Adipose tissue (tissue), 3 donors: Measurements from ENCODE around the gene HS3ST4. TPM values are rescaled to one million over a fixed set of nuclear protein-coding genes. Genes with fewer than 3 reads are reported as not detected.

Source experiments
- H3K27ac ChIP-seq: one replicate; pipeline ENCODE4 v1.5.1; 2013; ENCODE audit warnings: low read depth, low read length
- WGBS, 3 donors: extraction: QIAGEN DNeasy Blood & Tissue Kit; methylation state at CpG; one replicate each; pipeline ENCODE4 v1.1.7; 2013; 5-methylcytosine and 5-hydroxymethylcytosine counted together
- polyA plus RNA-seq, 3 donors: library from polyadenylated mRNA; stranded (reverse); fragments of 200-250 nt; gene quantifications; one replicate each; pipeline ENCODE4 v1.2.3, GENCODE V29; 2013
- donor health status: healthy with polysubstance abuse.
- donor health status: Bipolar disorder and iron deficiency.
- donor health status: healthy.

The HS3ST4 gene
- polyA plus RNA-seq, 3 donors, result 0.09 TPM; not detected in 2

DNA sequence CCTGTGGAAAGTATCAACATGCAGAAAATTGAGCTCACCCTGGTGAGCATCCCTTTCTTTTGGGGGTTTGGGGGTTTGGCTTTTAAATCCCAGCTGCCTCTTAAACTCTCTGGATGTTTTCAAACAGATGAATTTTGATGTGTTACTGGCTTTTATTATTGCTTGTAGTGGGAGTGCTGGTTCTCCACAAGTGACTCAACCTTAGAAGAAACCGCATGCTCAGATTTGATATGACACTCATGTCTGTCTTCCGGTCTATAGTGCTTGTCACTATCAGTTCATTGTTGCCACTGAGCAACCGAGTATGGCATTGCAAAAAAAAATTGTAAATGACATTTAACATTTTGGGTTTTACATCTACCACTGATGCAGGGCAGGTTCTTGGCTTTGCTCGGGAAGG, 104.5 kb downstream of the HS3ST4 start:
- no peak overlapping the region for H3K27ac ChIP-seq
- 70 to 85% (median 78%) methylated on average over 4 of the region's 4 CpGs for WGBS, 3 donors

DNA sequence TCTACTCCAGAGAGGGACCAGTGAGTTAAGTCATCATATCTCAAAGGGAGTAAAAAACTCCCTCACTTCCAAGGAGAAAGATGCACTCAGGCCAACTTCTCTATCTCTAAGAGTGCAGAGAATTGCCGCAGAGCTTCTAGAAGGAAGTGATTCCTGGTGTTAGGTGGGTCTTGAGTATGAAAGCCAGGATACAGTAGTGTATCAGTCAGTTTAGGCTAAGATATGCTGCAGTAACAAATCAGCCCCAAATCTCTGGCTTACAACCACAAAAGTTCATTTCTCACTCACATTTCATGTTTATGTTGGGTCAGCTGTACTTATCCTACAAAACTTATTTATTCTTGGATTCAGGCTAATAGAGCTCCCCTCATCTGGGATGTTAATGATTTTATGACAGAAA, 106.3 kb downstream of the HS3ST4 start:
- 93 to 100% (median 95%) methylated on average over 1 of the region's 1 CpG for WGBS, 3 donors
- H3K27ac ChIP-seq, result no peak overlapping the region

DNA sequence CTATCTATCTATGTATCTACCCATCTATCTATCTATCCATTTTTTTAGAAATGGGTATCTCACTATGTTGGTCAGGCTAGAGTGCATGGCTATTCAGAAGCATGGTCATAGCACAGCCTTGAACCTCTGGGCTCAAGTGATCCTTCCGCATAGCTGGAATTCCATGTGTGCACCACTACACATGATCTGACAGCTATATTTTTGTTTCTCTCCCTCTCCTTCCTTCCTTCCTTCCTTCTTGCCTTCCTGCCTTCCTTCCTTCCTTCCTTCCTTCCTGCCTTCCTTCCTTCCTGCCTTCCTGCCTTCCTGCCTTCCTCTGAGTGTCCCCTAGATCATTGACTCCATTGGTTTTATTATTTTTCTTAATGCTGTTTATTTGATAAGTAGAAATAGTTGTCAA, 108.1 kb downstream of the HS3ST4 start:
- no peak overlapping the region for H3K27ac ChIP-seq
- WGBS, 3 donors, result 89 to 94% (median 90%) methylated on average over 1 of the region's 1 CpG

DNA sequence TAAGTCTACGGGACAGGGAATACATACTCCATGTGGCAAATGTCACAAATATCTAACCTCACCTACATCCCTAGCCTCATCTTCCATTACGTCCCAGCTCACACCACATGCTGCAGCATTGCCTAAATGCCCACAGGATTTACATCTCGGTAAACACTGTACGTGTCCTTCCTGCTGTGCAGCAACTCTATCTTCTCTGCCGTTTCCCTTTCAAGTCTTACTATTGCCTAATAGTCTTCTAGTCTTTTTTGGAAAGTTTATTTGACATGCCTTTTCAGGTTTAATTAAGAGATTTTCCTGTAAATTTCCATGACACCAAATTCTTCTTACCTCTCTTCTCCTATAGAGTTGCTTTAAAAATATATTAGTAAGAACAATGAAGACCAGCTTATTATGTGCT, 120.5 kb downstream of the HS3ST4 start:
- WGBS, 3 donors, result 74 to 78% (median 78%) methylated on average over 5 of the region's 5 CpGs
- no peak overlapping the region for H3K27ac ChIP-seq

DNA sequence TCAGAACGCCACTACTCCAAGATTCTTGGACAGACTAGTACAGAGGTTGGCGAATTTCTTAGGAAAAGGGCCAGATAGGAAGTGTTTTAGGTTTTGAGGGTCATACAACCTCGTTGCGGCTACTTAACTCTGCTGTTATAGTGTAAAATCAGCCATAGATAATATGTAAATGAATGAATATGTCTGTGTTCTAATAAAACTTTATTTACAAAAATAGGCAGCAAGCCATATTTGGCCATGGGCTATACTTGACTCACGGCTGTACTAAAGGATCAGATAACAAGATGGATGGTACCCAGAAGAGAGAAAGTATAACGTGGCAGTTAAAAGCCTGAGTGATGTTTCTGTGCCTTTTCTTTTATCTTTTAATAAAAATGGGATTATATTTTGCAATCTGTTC, 125.5 kb downstream of the HS3ST4 start:
- no peak overlapping the region for H3K27ac ChIP-seq
- WGBS, 3 donors, result 71 to 78% (median 74%) methylated on average over 6 of the region's 6 CpGs

DNA sequence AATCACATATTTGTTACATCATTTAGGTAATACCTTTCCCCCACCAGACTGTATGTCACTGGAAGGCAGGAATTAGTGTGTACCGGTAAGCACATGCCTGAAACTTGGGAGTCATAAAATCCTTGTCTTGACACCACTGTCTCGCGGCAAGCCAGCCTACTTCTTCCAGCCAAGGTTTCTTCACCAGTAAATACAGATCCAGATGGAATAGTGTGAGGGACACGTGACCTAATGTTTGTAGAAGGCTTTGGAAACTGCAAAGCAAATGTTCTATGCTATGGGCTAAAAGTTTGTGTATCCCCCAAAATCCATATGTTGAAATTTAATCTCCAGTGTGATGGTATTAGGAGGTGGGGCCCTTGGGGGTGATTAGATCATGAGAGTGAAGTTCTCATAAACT, 126.1 kb downstream of the HS3ST4 start:
- WGBS, 3 donors, result 82 to 88% (median 86%) methylated on average over 4 of the region's 4 CpGs
- no peak overlapping the region for H3K27ac ChIP-seq

DNA sequence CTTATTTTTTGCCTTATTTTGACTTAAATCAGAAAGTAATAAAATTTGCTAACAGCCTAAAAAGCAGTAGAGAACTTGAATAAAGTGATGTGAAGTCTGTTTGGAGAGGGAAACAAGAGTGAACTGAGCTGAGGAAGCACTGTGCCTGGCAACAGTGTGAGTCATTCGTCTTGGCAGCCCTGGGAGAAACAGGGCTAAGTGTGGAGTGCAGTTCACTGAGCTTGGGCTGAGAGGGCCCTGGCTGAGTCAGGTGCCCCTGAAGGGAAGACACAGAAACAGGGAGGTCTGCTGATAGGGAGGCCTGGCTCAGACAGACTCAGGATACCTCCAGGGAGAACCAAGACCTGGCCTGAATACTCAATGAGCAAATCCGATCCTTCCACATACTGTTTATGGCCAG, 132.1 kb downstream of the HS3ST4 start:
- H3K27ac ChIP-seq, result no peak overlapping the region
- WGBS, 3 donors, result 52 to 80% (median 66%) methylated on average over 2 of the region's 2 CpGs

DNA sequence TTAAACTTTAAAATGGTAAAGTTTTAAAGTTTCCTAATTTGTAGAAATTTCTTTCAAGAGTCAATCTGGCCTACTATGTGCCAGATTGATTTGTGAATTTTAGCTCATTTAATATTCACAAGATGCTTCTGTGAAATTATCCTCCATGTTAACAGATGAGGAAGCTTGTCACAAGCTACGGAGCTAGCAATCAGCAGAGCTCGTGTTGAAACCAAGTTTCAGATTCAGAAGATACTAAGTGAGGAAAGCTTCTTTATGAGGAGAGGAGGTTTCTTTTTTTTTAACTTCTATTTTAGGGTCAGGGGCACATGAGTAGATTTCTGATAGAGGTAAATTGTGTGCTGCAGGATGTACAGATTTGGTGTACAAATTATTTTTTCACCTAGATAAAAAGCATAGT, 135.9 kb downstream of the HS3ST4 start:
- 45 to 66% (median 54%) methylated on average over 2 of the region's 2 CpGs for WGBS, 3 donors
- no peak overlapping the region for H3K27ac ChIP-seq

DNA sequence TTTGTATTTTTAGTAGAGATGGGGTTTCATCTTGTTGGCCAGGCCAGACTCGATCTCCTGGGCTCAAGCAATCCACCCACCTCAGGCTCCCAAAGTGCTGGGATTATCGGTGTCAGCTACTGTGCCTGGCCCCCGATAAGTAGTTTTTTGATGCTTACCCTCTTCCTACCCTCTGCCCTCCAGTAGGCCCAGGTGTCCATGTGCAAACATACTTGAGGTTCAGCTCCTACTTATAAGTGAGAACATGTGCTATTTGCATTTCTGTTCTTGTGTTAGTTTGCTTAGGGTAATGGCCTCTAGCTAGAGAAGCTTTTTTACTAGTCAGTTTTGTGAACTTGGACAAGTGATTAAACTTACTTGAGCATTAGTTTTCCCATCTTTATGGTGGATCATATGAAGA, 136.8 kb downstream of the HS3ST4 start:
- WGBS, 3 donors, result 88 to 97% (median 97%) methylated on average over 3 of the region's 3 CpGs

DNA sequence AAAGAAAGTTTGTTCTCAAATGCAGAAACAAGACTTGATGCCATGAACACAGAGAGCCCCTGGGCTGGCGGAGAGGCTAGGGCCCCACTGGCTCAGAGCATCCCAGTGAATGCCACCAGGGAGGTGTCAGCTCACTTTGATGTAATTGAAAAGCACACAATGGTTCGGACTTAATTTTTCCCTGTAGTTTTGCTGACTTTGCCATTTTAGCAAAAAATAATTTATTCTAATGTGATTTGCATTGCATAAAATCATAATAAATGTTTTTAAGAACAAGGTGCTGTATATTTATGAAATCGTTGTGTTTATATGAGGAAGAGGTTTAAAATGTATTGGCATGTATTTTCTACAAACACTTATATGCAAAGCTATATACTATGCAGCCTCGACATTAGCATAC, 140.5 kb downstream of the HS3ST4 start:
- WGBS, 3 donors, result 76 to 86% (median 84%) methylated on average over 4 of the region's 4 CpGs

More for the DNA sequence above, 136.8 kb downstream of the HS3ST4 start:
- no peak overlapping the region for H3K27ac ChIP-seq

DNA sequence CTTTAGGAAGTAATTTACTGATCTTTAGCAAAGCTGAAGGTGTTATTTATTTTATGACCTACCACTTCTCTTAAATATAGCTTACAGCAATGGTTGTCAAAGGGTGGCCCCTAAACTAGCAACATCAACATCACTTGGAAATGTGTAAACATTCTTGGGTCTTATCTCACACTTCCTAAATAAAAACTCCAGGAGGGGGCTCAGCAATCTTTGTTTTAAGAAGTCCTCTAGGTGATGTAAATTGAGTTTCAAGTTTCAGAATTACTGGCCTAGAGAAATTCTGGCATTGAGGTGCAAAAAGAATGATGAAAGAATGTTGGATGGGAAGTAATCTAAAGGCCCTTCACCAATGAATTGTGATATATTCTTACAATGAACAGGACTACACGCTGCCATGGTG, 142.3 kb downstream of the HS3ST4 start:
- no peak overlapping the region for H3K27ac ChIP-seq
- WGBS, 3 donors, result 53 to 77% (median 65%) methylated on average over 1 of the region's 1 CpG

More for the DNA sequence above, 140.5 kb downstream of the HS3ST4 start:
- no peak overlapping the region for H3K27ac ChIP-seq

DNA sequence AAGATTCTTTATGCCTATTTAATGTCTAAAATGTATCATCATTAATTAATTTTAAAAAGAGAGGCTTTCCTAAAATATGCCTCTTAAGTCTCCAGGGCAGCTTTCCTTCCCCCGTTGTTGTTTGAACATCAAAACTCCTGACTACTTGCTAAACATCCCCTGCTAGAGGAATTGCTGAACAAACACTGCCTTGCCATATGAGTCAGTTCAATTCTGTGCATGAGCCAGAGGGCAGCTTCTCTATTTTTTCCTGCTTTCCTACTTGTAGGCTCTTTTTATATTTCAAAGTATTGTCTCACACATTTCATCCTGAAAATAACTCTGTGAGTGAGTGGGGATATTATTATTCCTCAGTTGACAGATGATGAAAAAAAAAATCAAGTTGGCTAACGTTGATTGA, 143.4 kb downstream of the HS3ST4 start:
- 20 to 52% (median 43%) methylated on average over 2 of the region's 2 CpGs for WGBS, 3 donors
- no peak overlapping the region for H3K27ac ChIP-seq

DNA sequence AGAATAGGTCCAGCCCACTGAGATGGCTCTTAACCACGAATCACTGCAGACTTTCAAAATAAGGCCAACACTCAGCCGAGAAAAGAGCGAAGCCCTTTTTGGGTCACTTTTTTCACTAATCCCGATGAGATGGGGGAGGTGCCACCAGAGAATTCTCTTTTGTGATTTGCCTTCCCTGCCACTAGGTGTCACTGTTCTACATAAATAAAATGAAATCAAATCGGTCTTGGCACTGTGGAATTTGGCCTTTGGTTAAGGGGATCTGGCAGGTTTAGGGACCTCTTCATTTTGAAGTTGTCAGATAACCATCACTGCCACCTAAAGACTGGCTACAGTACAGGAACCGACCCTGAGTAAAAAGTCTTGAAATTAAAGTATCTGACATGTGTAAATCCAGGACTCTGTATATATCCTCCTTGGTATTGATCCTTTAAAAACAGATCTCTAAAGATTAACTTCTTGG, 147.0 kb downstream of the HS3ST4 start:
- WGBS, 3 donors, result 1 to 5% (median 2%) methylated on average over 6 of the region's 6 CpGs
- H3K27ac ChIP-seq, result no peak overlapping the region

DNA sequence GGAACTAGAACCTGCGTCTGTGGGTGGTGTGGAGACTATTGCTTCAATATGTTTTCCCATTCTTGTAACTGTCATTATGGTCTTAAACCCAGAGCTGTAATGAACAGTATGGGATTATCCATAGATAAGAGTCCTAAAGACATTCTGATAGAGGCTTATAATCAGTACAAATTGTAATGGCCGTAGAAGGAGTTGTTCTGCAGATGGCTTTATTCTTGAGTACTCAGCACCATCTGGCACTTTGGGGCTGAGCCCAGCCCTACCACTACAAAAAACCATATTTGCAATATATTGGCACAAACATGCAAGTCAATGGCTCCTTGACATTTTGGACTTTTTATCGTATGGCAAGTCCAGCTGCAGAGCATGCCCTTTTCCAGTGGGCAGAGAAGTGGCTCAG, 150.0 kb downstream of the HS3ST4 start:
- H3K27ac ChIP-seq, result no peak overlapping the region
- WGBS, 3 donors, result 60 to 86% (median 77%) methylated on average over 3 of the region's 3 CpGs

DNA sequence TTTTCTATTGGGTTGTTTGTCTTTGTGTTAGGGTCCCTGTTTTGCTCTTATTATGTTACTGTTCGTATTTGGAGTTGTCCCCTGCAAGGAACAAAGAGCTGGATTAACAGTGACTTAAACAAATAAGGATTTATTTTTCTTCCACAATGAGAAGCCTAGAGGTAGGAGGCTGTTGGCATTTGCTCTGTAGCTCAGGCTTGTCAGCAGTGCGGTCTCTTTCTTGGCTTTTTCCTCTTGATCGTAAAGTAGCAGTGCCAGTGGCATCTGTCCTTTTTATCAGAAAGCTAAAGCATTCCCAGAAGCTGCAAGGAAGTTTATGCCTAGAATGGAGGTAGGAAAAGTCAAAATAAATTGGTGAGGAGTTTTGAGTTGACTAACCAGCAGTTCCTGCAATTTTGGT, 154.1 kb downstream of the HS3ST4 start:
- 54 to 76% (median 66%) methylated on average over 3 of the region's 3 CpGs for WGBS, 3 donors
- no peak overlapping the region for H3K27ac ChIP-seq

DNA sequence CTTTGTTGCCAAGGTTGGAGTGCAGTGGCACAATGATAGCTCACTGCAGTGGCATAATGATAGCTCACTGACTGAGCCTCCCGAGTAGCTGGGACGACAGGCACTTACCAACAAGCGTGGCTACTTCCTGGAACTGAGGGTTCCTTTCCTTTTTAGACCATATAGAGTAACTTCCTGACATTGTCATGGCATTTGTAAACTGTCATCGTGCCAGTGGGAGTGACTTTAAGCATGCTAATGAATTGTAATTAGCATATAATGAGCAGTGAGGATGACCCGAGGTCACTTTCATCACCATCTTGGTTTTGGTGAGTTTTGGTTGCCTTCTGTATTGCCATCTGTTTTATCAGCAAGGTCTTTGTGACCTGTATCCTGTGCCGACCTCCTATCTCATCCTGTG, 162.4 kb downstream of the HS3ST4 start:
- WGBS, 3 donors, result 25 to 31% (median 28%) methylated on average over 6 of the region's 6 CpGs
- no peak overlapping the region for H3K27ac ChIP-seq

DNA sequence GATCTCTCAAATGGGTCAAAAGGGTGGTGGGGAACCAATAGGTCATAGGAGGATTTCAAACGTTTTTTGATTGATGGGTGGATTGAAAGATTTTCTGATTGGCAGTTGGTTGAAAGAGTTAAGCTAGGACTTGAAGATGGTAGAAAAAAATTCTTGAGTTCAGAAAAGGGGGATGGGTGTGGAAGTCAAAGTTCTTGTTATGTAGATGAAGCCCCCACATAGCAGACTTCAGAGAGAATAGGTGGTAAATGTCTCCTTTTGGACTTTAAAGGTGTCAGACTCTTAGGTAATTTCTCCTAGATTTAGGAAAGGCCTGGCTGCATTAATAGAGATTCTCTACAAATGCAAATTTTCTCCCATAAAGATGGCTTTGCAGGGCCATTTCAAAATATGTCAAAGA, 163.3 kb downstream of the HS3ST4 start:
- 0 to 15% (median 6%) methylated on average over 1 of the region's 1 CpG for WGBS, 3 donors
- H3K27ac ChIP-seq, result no peak overlapping the region

DNA sequence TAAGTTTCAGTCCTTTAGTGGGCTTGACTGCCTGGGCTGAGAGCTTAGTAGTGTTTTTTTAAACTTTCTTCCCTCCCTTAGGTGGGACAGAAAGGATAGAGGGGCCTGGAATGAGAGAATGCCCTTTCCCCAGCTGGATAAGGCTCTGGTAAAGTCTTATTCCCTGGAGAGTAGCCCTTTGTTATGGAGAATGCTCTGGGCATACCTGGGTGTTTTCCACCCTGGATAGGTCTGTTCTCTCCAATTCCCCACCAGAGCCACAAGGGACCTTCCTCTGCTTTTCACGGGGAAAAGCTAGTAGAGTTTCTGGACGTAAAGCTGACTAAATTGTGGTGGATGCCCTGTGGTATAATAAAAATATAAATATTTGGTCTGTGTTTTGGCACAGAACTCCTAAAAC, 164.1 kb downstream of the HS3ST4 start:
- WGBS, 3 donors, result 13 to 44% (median 23%) methylated on average over 2 of the region's 2 CpGs
- no peak overlapping the region for H3K27ac ChIP-seq

DNA sequence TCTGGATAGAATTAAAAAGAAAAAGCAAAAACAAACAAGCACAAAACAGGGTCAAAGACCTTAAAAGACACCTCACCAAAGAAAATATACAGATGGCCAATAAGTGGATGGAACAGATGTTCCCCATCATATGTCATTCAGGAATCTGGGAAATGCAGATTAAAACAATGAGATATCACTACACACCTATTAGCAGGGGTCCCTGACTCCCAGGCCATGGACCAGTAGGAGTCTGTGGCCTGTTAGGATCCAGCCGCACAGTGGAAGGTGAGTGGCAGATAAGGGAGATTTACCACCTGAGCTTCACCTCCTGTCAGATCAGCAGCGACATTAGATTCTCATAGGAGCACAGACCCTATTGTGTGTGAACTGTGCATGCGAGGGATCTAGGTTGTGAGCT, 167.9 kb downstream of the HS3ST4 start:
- 67 to 75% (median 67%) methylated on average over 3 of the region's 3 CpGs for WGBS, 3 donors
- H3K27ac ChIP-seq, result no peak overlapping the region

DNA sequence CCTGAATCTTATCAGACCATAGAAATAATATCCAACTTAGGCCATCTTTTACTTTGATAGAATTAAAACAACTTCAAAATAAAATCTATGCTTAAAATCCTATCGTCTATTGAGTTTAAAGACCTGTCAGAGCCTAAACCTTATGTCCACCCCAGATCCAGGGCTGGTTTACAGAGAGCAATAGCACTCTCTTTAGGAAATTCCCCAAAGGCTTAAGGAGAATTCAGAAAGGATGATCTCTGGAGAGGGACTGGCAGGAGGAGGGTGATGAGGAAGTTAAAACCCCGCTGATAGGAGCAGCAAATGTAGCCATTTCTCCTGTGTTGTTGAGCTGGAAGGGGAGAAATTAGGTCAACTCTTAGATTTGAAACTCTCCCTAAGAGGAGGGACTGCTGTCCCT, 175.3 kb downstream of the HS3ST4 start:
- WGBS, 3 donors, result 65 to 75% (median 74%) methylated on average over 2 of the region's 2 CpGs
- no peak overlapping the region for H3K27ac ChIP-seq

DNA sequence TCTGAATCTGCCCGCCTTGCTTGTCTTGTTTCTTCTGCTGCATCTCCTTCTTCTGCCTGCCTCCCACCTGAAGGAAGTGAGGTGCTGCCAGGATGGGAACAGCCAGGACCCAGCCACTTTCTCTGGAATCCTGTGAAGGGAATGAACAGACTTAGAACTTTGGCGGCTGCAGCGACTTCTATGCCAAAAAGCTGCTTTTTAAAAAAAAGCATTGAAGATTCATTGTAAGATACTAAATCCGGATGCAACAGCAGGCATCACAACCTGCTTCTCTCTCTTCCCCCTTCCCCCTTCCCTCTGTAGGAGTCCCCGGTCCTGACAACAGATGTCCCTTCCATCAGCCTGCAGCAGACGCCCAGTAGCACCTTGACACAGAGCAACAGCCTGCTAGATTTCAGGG, 176.3 kb downstream of the HS3ST4 start:
- 34 to 43% (median 38%) methylated on average over 6 of the region's 6 CpGs for WGBS, 3 donors
- H3K27ac ChIP-seq, result no peak overlapping the region
